GM21515 (cell line): ENCODE results near the gene GABRB2.
A peak's percentile ranks its signal among the peaks of the same experiment; 100 is the strongest.
"Not testable (repeated sequence)": the region's sequence is repeated elsewhere in the genome, so short reads cannot be mapped to it uniquely, and the experiment has no call there.

Experiments
- ATAC-seq: cut with Tn5 transposase; IDR thresholded peaks from one replicate; pipeline ENCODE4 v1.9.1; 2021; ENCODE audit not compliant: unreplicated experiment

The GABRB2 gene

DNA sequence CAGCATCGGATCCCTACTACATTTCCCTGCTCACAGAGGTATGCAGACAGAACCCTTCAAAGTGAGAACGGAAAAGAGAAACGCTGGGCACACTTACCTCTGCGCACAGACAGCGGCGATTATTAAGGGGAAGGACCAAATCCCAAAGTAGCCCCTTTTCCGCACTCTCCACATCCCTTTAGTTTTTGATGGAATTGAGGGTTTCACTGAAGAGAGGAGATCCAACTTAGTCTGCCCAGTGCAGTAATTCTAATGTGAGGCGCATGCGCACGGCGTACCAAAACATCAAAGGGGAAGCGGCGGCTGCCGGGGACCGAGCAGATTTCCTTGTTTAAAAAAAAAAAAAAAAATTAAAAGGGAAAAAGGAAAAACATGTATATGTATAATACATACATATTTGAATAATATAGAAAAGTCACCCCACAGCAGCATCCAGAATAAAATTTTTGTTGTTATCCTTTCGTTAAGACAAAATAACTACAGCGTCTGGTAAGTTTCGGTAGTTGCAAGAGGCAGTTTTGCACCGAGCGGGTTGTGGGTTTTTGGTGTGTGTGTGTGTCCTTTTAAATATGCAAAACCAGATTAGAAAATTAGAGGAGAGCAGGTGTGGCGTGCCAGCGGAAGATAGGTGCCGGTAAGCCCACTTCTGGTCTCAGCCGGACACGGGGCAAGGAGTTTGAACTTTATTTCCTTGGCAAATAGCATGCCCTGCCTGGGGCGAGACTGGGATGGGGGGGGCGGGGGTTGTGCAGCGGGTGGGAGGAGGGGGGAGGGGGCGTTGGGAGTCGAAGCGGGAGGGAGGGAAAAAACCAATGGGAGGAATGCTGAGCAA is at the start of gene GABRB2:
GABRB2 (minus strand) TSS at position 256 of the 832 bp plus-strand sequence; CDS start at position 174, 82 bp downstream.
- ATAC-seq = peak; percentile 76

DNA sequence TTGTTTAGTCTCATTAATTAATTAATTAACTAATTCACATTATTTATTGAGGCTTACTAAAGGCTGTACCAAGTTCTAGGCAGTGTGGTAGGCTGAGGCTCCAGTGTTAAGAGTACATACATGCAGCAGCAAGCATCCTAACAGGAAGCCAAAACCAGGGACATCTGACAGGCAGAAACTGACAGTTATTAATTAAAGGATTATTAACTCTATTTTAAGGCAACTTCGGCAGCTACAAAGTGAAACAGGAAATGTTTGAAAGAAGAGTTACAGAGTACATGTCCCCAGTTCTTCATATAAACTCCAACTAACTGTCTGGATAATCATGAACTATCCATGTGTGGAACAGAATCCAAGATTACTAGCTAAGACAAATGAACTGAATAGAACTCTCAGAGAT is 39.3 kb upstream of the GABRB2 start:
- ATAC-seq = no peak

GRCh38 chr5:161580621-161581020 is 34.1 kb upstream of the GABRB2 start:
- ATAC-seq = no peak

GRCh38 chr5:161572914-161573313 is 26.4 kb upstream of the GABRB2 start:
- no peak for ATAC-seq

DNA sequence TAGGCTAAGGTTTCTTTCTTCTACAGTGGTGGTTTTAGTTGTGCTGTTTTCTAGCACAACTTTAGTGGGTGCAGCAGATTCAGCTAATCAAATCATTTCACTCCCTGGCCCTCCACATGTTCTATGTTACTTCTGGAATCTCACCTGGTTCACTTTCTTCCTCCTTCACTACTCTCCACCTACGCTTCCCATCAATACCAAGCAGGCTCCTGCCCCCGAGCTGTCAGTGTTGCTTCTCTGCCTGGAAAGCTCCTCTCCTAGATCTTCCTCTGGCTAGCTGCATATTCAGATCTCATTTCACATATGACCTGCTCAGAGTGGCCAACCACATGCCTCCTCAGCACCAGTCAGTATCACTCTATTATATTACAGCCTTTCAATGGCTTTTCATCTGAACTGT is 19.6 kb upstream of the GABRB2 start:
- ATAC-seq = no peak

GRCh38 chr5:161562446-161562845 is 15.9 kb upstream of the GABRB2 start:
- no peak for ATAC-seq

- no peak for ATAC-seq
These were observed 2.6 kb upstream of the GABRB2 start for GRCh38 chr5:161549106-161549505.

GRCh38 chr5:161548487-161549094 is 2.1 kb upstream of the GABRB2 start:
- no peak for ATAC-seq

GRCh38 chr5:161547738-161548486 is 1.4 kb upstream of the GABRB2 start:
- ATAC-seq = no peak

DNA sequence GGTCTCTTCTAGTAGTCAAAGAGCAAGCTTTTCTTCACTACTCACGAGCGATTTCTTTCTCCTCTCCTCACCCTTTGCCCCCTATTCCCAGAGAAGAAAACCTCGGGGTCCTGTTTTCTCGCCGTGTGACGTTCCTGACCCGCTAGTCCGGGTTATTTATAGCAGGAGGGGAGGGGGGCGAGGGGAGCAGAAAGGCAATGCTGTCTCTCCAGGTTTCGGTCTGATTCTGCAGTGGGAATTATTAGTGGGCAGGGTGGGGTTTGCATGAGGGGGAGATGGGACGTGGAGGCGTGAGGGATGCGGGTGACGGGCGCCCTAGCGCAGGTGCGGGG is 847 bp upstream of the GABRB2 start:
- no peak for ATAC-seq

GRCh38 chr5:161546095-161546469 is 443 bp downstream of the GABRB2 start:
- no peak for ATAC-seq

GRCh38 chr5:161545344-161546094 is 1.0 kb downstream of the GABRB2 start:
- no peak for ATAC-seq

- peak; percentile 59 for ATAC-seq
These were observed 2.2 kb downstream of the GABRB2 start for GRCh38 chr5:161544350-161544765.

DNA sequence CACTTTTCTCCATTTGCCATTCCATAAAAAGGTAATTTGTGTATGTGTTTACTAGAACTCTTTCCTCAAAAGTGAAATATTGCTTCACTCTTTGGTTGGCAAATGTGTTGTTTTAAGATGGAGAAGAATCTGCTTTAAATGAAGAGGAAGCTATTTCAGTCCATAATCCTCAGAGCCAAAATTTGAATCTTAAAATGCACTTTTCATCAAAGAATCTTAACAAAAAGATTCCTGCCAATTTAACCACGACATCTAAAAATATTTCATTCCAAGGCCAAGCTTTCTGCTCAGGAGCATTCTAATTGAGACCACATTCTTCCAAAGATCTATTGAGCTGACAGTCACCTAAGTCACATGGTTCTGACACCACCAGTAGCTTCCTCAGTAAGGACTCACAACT is 7.5 kb downstream of the GABRB2 start:
- ATAC-seq = no peak

DNA sequence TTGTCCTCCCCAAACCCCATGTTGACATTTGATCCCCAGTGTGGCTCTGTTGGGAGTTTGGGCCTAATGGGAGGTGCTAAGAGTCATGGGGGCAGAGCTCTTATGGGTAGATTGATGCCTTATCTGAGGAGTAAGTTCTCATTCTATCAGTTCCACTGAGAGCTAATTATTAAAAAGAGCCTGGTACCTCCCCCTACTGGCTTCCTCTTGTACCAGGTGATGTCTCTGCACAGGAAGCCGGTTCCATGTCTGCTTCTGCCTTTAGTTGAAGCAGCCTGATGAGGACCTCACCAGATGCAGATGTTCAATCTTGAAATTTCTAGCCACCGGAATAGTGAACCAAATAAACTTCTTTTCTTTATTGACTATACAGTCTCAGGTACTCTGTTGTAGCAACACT is 10.8 kb downstream of the GABRB2 start:
- no peak for ATAC-seq

GRCh38 chr5:161530700-161531099 is 15.8 kb downstream of the GABRB2 start:
- ATAC-seq = no peak

GRCh38 chr5:161513942-161514341 is 32.6 kb downstream of the GABRB2 start:
- no peak for ATAC-seq

DNA sequence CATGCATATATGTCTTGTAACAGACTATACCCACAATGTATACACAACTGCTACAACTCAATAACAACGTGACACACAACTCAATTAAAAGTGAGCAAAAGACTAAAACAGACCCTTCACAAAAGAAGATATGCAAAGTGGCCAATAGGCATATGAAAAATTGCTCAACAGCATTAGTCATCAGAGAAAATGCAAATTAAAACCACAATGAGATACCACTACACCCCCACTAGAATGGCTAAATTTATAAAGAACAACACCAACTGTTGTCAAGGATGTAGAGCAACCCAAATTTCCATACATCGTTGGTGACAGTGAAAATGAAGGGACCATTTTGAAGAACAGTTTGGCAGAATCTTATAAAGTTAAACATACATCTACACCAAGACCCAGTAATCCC is 38.9 kb downstream of the GABRB2 start:
- ATAC-seq = no peak

GRCh38 chr5:161505160-161505559 is 41.4 kb downstream of the GABRB2 start:
- not testable (repeated sequence) for ATAC-seq

- ATAC-seq = no peak
These were observed 48.0 kb downstream of the GABRB2 start for GRCh38 chr5:161498531-161498930.

DNA sequence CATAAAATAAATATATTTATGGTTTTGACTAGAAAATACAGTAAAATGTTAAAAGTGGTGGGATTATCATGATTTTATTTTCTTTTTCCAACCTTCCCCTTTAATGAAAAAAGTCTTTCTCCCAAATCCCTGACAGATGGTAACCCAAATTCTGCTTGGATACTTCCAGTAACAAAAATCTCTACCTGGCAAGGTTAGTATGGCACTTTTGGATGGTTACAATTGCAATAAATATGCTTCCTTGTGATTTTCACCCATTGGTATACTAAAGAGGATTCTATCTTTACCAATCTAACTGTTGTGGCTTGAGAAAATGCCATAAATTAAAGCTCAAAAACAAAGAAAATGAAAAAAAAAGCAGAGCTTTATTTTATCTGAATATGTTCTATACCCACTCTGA is 62.8 kb downstream of the GABRB2 start:
- no peak for ATAC-seq
